LHCN-M2 (cell line): ENCODE measurements around the gene RANBP17. TPM values are rescaled to one million over a fixed set of nuclear protein-coding genes. Genes with fewer than 3 reads are reported as not detected.
"Not testable (repeated sequence)": the region's sequence is repeated elsewhere in the genome, so short reads cannot be mapped to it uniquely, and the experiment has no call there.

Experiments
- DNase-seq: peaks from one replicate; pipeline ENCODE4 v3.0.0-alpha.2; 2012; ENCODE audit warnings: low read depth
- polyA plus RNA-seq: library from polyadenylated mRNA; unstranded; fragments of >200 nt; gene quantifications from one replicate; pipeline ENCODE4 v1.2.1, GENCODE V29; 2012; ENCODE audit warnings: missing spikeins
- total RNA-seq: library from RNA; depleted of rRNA; stranded (reverse); fragments of >200 nt; gene quantifications from 2 replicates; pipeline ENCODE4 v1.2.3, GENCODE V29; 2014; rRNA removed

Gene RANBP17
- 0.86 and 4.6 TPM in 2 replicates for total RNA-seq
- polyA plus RNA-seq, result 0.35 TPM

DNA sequence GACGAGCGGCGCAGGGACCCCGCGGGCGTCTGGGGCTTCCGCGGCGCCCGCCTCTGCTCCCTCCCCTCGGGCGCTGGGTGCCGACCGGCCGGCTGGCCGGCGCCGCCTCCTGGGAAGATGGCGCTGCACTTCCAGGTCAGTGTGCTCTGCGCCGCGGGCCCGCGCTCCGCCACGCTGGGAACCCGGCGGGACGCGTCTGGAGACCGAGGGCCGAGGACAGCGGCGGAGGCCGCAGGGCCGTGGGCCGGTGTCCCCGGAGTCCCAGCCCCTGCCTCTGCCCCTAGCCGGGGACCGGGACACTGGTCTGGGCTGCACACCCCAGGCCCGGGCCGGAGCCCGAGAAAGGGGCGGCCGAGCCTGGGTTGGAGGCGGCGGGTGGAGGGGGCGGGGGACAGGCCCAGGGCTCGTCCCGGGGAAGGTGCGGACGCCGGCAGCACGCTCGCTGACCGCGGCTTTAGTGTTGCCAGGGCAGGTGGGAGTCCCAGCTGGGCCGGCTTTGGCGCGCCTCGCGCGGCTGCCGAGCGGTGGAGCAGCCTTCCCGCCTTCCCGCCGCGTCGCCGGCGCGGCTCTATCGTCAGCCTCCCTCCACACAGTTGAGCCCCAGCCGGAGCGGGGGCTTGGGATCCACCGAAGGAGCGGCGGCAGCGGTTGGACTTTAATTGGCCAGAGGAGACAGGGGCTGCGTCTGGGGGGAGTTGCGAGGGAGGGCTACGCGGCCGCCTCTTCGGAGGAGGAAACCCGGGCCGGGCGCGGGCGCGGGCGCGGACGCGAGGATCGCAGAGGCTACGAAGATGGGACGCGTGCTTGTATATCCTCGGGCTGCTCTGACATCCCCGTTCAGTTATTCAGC, at the start of gene RANBP17:
RANBP17 (plus strand) TSS at position 102 of the 850 bp plus-strand sequence.
- peak; percentile 5 for DNase-seq

DNA sequence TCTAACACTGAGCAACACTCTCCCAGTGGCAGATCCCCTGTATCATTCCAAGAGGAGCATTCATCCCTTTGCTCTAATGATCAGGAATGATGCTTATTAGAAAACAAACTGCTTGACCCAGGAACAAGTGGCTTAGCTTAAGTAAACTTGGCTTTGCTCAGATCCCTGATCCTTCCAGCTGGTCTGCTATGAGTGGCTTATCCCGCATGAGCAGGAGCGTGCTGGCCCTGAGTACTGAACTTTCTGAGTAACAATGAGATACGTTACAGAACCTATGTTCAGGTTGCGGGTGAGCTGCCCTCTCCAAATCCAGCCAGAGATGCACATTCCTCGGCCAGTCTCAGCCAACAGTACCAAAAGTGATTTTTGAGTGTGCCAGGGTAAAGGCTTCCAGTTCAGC, 48.6 kb upstream of the RANBP17 start:
- DNase-seq, result no peak

DNA sequence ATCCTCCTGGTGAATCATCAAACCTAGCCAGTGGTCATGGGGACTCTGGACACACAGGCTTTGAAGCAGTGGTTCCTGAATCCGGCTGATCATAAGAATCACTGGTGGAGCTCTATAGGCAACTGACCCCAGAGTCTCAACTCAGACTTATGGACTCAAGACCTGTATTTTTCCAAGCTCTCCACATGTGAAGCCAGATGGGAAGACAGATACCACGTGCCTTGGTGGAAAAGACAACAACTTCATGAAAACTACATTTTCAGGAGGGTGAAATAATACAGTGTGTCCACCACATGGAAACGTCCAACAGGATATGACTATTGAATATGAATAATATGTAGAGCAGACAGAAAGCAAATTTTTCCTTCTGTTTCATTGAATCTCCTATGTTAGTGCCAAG, 44.6 kb upstream of the RANBP17 start:
- DNase-seq, result no peak

DNA sequence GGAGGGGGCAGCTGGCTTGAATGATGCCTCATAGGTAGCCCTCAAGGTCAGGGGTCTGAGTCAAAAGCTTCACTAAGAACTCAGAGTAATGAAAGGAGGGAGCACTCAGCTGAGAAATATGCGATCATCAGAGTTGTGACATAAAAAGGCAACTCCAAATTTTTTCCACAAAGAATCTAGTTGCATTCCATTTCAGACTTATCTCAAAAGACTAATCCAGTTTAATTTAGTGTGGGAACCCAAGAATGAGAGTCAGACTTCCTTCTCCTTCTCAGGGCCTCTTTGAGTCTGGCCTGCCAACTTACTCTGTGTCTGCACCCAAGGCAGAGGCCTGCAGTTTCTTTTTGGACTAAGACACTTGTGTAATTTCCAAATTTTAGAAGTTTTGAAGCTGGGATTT, 43.6 kb upstream of the RANBP17 start:
- DNase-seq, result no peak

DNA sequence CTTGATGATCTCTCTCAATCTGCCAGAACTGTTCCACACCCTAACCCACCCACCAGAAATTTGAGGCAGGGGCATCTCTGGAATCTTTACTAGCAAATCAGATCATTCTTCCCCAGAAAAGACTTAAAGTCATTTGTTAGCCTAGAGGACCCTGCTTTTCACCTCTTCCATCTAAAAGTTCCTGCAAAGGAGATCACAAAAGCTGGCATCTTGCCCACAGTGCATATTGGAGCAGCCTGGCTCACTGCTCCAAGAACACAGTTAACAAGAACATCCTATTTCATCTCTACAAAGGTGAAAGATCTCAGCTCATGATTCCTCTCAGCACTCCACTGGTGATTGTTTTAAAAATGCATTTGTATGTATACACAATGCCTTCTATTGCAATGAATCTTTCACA, 42.0 kb upstream of the RANBP17 start:
- no peak for DNase-seq

DNA sequence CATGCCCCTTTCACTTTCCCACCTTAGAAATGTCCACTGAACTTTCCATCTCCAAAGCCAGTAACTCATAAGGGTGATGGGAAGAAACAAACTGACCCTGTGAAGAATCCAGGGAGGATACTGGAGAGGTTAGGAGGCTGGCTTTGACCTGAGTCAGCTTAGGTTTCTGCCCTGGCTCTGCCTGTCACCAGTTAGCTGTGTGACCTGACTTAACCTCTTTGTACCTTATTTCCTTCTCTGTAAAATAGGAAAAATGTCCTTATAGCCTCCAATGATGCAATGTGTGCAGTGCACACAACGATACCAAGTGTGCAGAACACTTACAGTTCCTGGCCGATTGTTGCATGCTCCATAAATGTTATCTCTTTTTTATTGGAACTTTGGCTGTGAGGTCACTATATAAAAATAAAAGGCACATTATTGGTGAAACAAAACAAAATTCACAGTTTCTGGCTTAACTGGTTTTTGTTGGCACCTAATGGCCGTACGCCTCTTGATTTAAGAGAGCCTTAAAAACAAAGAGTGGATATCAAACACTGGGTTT, 40.5 kb upstream of the RANBP17 start:
- no peak for DNase-seq

DNA sequence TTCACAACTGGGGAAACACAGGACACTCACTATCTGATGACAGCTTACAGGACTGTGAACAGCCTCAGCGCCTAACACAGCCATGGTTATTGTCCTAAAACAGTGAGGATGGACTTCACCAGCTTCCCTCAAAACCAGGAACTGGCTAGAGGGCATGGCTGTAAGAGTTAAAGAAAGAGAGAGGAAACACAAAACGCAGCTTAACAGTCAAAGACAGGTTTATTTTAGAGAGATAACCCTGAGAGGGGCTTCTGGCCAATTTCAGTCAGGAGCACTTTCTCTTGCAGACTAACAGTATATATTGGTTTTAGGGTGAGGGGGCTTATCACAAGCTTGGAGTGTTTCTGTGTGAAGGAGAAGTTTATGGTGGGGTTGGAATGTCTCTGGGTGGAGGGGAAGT, 35.7 kb upstream of the RANBP17 start:
- no peak for DNase-seq

DNA sequence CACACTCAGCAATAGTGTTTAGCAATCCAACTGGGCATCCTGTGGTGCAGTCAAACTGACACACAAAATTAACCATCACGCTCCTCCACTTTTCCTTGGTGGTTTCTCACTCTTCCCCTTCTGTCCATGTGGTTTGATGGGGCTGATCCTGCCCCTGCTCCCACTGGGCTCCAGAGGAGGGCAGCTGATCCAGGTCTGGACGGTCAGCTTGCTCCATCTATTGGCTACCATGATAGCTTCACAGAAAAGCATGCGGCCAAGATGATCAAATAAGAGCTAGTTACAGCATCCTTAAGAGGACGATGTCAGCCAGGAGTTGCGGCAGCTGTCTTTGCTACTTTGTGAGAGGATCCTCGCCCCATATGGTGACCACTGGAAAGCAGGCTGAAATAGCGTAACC, 29.6 kb upstream of the RANBP17 start:
- DNase-seq, result no peak

DNA sequence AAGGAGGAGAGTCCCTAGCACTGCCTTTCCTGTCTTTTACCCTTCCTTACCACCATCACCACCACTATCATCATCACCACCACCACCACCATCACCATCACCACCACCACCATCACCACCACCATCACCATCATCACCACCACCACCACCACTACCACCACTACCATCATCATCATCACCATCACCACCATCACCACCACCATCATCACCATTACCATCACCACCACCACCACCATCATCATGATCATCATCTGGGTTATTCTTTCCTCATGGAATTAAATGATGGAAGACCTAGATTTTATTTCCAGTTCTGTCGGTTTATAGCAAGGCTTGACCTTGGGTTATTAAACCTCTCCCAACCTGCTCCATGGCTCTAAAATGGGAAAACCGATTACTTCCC, 27.8 kb upstream of the RANBP17 start:
- DNase-seq, result not testable (repeated sequence)

DNA sequence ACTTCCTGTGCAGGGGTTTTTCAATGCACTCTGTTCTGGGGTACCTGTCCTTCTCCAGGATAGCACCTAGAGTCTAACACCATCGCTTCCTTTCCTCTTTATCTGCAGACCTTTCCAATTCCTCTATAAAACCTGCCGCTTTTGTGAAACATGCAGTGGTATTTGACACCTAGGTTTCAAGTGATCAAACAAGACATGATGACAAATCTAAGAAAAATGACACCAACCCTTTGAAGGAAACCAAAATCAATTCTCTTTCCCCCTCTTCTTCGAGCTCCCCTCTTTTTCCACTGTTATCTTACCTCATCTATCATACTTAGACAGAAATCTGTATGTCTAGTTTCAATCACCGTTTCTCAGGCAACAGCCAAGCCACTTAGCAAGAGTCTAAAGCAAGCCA, 25.6 kb upstream of the RANBP17 start:
- no peak for DNase-seq

DNA sequence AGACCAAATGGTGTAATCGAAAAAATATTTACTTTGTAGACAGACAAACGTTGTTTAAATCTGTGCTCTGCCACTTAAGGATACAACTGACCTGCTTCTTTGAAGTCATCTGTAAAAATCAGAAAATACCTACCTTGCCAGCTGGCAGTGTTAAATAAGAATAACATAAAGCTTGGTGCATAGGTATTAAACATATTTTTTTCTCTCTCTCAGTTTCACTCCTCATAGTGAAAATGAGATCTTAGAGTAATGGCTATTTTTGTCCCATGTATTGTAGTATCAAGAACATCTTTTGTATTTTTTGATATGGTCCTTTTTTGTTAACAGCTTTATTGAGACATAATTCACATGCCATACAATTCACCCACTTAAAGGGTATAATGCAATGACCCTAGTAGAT, 17.9 kb upstream of the RANBP17 start:
- DNase-seq, result no peak

DNA sequence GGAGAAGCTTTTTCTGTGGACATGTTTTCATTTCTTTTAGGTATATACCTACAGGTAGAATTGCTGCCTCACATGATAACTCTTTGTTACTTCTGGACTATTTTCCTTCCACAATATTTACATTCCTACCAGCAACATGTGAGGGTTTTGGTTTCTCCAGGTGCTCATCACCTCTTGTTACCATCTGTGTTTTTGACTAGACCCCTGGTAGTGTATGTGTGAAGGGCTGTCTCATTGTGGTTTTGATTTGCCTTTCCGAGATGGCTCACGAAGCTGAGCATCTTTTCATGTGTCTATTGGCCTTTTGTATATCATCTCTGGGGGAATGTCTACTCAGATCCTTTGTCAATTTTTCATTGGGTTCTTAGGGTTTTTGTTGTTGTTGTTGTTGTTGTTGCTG, 17.2 kb upstream of the RANBP17 start:
- DNase-seq, result no peak

DNA sequence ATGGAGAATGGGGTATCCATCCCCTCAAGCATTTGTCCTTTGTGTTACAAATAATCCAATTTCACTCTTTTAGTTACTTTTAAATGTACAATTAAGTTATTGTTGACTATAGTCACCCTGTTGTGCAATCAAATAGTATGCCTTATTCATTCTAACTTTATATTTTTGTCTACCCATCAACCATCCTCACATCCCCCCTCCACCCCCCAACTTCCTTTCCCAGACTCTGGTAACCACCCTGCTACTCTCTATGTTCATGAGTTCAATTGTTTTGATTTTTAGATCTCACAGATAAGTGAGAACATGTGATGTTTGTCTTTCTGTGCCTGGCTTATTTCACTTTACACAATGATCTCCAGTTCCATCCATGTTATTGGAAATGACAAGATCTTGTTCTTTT, 15.4 kb upstream of the RANBP17 start:
- no peak for DNase-seq

DNA sequence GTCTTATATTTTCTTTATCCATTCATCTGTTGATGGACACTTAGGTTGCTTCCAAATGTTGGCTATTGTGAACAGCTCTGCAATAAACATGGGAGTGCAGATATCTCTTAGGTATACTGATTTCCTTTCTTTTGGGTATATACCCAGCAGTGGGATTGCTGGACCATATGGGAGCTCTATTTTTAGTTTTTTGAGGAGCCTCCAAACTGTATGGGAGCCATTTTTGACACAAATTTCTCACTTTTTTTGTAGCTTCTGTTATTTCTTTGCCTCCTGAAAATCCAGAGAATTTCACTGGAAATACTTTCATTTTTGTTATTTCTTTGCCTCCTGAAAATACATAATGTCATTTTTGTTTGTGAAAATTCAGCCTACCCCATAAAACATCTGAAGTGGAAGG, 15.0 kb upstream of the RANBP17 start:
- DNase-seq, result no peak

DNA sequence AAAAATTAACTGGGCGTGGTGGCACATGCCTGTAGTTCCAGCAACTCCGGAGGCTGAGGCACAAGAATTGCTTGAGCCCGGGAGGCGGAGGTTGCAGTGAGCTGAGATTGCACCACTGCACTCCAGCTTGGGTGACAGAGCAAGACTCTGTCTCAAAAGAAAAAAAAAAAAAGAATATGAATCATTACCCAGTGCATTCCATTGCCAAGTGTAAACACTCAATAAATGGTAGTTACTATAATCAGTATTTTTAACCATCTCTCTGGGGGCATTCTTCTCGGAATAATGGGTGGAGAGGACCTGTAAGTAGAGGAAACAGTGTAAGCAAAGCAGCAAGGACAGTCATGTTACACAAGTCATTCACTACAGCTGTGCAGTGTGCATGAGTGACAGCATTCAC, 13.8 kb upstream of the RANBP17 start:
- no peak for DNase-seq

DNA sequence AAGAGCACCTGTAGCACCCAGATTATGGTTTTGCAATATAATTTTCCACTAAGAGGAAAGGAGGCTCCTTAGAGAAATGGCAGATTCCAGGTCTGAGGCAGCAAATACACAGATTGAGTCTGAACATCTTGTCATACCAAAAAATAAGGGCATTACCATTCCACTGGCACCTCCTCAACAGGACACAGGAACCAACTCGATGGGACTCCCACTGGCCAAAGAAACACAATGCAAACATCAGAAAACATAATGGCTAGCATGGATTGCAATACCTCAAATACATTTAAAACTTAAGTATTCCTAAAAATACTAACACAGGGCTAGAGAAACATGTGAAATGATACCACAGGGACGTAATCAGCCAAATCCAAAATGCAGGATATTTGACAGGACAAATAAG, 12.4 kb upstream of the RANBP17 start:
- DNase-seq, result no peak

DNA sequence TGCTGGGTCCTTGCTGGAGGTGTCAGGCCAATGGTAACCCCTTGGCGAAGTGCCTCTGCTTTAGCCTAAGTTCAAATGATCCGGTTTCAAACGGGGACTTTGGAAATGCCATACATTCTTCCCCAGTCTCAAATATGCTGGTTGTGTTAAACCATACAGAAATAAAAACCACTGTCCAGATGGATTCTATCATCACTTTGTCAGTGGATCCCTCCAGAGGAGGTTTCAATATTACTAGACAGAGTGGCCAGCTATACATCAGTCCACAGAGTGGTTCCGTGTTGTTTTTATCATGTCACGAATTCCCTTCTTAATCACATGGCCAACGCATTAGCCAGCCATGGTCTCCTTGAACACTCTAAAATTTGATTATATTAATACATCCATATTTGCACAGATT, 7.3 kb upstream of the RANBP17 start:
- DNase-seq, result no peak

DNA sequence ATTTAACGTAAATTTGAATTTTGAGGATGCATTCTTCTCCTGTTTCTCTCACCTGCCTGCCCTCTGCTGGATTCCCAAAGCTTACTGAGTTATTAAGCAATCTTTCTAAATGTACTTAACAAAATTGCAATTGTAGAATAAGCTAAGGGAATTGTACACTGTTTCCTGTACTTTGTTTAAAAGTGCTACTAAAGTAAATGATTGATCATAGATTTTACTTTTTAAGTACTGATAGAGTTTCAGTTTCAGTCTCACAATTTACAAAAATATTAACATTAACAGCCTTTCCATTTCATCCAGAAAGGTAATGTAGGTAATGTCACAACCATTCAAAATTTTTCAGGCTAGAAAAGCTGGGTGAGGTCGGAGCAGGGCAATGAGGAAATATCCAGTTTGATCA, 4.8 kb upstream of the RANBP17 start:
- no peak for DNase-seq

DNA sequence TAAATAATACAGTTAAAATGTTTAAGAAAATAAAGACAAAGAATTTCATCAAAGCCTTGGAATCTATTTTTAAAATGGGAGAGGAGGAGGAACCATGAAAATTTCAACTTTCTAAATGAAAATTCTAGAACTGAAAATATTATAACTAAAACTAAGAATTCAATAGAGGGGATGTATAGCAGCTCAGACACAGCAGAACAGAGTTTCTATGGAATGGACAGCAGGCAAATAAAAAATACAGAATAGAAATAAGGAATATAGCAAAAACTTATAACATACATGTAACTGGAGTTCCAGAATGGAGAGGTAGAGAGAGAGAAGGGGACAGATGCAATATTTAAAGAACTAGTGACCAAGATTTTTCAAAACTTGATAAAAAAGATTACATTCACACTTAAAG, 1.4 kb upstream of the RANBP17 start:
- no peak for DNase-seq

DNA sequence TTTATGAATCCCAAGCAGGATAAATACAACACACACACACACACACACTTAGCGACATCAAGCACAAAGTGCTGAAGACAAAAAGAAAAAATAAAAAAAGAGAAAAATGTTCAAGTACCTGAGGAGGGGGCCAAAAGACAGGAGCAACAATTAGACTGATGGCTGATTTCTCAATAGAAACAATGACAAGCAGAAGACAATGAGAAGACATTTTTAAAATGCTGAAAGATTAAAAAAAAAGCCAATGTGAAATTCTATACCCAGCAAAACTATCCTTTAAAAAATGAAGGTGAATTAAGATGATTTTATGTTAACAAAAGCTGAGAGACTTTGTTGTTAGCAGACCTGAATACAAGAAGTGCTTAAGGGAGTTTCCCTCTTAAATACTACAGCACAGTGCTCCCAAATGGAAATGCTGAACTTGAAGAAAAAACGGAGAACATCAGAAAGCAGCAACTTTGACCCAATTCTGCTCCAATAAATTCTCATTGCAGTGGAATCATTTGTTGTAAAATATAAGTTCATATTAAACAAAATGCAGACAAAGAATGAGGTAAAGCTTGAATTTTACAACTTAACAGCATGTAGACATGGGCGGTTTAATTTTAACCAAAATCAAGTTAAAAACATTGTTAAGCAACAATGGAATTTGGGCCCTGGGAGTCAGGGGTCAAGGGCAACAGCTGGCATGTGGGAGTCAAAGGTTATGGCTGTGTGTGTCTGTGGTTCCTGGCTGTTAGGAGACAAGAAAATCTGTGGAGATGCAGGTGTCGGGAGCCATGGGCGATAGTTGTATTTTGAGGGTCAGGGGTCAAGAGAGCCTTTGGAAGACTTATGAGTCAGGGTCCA, 776 bp upstream of the RANBP17 start:
- no peak for DNase-seq

DNA sequence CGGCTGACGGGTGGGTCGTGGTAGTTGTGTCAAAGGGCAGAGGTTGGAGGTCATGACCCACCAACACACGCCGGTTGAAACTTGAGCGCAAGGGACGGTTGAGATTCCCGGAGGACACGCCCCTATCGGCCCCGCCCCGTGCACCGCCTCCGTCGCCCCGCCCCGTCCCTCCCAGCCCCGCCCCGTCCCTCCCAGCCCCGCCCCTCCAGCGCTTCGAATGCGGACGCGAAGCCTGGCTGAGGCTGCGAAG, 226 bp upstream of the RANBP17 start:
- no peak for DNase-seq

DNA sequence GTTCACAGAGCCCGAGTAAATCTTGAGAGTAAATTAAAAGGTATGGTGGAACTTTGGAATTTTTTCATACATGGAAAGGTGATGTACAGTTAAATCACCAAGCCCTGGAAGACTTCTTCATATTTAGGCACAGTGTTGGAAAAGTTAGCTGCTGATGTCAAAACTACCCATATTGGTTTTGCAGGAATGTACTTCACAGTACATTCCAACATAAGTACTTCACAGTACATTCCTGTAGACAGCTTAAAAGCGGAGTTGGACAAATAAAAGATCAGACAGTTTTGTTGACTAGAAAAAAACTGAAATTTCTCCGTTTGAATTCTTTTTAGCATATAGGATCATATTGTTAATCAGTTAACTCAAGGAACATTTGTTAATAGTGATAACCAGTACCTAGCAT, 1.8 kb downstream of the RANBP17 start:
- DNase-seq, result no peak

DNA sequence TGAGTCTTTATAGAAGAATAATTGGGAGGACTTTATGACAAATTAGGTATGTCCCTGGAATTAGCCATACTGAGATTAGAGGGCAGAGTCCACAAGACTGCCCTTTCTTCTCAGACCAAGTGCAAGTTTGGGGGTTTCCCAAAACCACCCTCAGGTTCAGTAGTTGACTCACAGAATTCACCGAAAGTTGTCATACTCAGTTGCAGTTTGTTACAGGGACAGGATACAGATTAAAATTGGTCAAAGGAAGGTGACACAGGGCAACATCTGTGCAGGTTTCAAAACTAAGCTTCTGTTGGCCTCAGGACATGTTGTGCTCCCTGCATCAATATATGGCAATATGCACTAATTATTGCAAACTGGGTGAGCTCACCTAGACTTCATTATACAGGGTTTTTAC, 3.8 kb downstream of the RANBP17 start:
- DNase-seq, result no peak
